ENCODE data around the gene FAM131A. TPM values are rescaled to one million over a fixed set of nuclear protein-coding genes. Genes with fewer than 3 reads are reported as not detected.
A peak's percentile ranks its signal among the peaks of the same experiment; 100 is the strongest.

Gene FAM131A
- total and polyA plus RNA-seq, 7 donors, result 12.6 to 36.7 (median 28.0) TPM

DNA sequence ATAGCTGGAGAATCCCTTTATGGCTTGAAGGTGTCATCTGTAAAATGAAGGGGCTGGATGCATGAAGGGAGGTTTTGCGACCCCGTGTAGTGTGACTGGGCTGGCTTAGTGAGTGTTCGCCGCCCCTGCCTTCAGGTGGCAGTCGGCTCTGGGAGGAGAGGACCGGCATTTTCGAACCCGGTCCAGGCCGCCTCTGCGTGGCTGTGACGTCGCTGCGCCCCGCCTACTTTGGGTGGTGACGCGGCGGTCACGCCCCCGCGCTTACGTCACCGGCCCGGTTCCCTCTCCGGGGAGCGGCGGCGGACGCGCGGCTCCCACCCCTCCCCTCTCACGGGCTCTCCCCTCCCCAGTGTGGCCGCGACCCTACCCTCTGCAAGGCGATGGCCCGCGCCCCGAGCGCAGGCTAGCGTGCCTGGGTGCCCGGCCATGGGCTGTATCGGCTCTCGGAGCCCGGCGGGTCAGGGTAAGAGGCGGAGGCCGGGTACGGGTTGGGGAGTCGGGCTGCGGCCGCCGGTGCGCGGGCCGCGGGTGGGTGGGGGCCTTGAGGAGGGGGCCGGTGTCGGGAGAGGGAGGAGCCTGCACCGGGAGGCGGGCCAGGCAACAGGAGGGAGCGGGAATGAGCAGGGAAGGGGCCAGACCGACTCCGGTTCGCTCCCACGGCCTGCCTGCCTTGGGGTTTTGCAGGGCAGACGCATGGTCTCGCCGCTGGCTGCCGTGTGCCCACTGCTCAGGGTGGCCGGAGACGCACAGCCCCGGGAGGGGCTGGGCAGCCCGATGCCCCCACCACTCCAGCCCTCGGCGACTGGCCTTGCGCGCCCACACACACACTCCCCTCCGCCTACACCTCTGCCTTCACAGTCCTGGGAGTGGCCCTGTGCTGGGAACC, 1.5 kb upstream of the FAM131A start:
- Histone ChIP-seq H3K9me3 (no peaks in the 10 kb centered on the region), H3K4me1 (peaks cover 3 to 48% (median 45%) of the 10 kb centered on the region in 4 donors)
- TF ChIP-seq POLR2A (IDR thresholded peaks at IDR 0.05), result peak; percentile 78 to 90
- peak; percentile 96 to 99 (median 98) for TF ChIP-seq POLR2AphosphoS5 (IDR thresholded peaks at IDR 0.05)
- TF ChIP-seq EP300 (IDR thresholded peaks at IDR 0.05), result peak in 2 of 4 donors; percentile 20 to 63
- TF ChIP-seq, protein P1, sequence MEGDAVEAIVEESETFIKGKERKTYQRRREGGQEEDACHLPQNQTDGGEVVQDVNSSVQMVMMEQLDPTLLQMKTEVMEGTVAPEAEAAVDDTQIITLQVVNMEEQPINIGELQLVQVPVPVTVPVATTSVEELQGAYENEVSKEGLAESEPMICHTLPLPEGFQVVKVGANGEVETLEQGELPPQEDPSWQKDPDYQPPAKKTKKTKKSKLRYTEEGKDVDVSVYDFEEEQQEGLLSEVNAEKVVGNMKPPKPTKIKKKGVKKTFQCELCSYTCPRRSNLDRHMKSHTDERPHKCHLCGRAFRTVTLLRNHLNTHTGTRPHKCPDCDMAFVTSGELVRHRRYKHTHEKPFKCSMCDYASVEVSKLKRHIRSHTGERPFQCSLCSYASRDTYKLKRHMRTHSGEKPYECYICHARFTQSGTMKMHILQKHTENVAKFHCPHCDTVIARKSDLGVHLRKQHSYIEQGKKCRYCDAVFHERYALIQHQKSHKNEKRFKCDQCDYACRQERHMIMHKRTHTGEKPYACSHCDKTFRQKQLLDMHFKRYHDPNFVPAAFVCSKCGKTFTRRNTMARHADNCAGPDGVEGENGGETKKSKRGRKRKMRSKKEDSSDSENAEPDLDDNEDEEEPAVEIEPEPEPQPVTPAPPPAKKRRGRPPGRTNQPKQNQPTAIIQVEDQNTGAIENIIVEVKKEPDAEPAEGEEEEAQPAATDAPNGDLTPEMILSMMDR (IDR thresholded peaks at IDR 0.05), result no peak

DNA sequence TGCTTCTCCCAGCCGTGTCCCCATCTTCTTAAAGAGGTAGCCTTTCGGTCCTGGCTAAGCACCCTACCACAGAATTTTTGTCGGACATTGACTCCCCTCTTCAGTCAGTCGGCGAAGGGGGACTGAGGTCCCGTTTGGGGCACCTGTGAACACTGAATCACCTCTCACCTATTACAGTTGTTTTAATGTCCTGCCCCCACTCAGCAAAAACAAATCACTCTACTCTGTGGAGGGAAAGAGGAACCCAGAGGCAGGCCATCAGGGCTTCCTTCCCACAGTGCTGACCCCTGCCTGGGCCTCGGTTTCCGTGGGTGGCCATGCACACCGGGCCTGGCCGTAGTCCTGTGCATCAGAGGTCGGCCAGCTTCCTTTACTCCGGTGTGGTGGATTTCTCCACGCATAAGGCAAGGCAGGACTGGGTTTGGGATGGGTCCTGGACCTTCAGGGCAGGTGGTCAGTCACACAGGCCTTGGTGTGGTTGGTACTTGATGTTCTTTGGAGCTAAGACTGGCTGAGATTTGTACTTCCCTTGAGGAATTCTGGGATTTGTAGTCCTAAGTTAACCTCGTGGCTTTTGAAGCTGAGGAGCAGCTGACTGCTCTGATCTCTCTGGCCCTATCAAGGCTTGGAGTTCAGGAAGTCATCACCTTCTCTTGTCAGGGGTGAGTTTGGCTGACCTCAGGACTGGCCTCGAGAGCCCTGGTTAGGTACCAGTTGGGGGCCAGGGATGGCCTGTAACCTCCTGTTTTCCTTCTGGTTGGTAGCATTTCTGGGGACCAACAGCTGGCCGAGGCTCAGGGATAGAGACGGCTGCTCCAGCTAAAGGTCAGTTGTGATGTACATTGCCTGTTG, 627 bp upstream of the FAM131A start:
- Histone ChIP-seq H3K36me3 (peaks cover 4 to 42% (median 37%) of the 10 kb centered on the region in 4 donors), H3K27me3 (no peaks in the 10 kb centered on the region), H3K4me1 (peaks cover 3 to 46% (median 44%) of the 10 kb centered on the region in 4 donors), H3K27ac (peak overlapping the region; percentile 95 to 100 (median 99)), H3K9me3 (no peaks in the 10 kb centered on the region), H3K4me3 (peak overlapping the region; percentile 73 to 97 (median 86))
- intact Hi-C loops (cut with DNase I), result loop anchor here (1.0 to 10.0 kb wide), 2 partner anchors 22 to 702 kb away; partner anchors contain the start of genes EIF4G1 and KLHL24
- 22% methylated on average over 17 of the region's 17 CpGs for WGBS, 2 donors
- TF ChIP-seq POLR2A (IDR thresholded peaks at IDR 0.05) (no peak), POLR2AphosphoS5 (IDR thresholded peaks at IDR 0.05) (peak; percentile 58 to 80 (median 63))
- TF ChIP-seq, protein P1 (IDR thresholded peaks at IDR 0.05), result no peak
- peak; percentile 74 for DNase-seq

More for the DNA sequence above, 1.5 kb upstream of the FAM131A start:
- intact Hi-C loops (cut with DNase I), result loop anchor here (1.0 to 10.0 kb wide), 2 partner anchors 16 to 701 kb away; partner anchors contain the start of gene KLHL24
- WGBS, 2 donors, result 1% methylated on average over 77 of the region's 77 CpGs
- H3K27me3 ChIP-seq, result no peaks in the 10 kb centered on the region
- peak; percentile 94 for DNase-seq
- peak overlapping the region; percentile 95 to 100 (median 99) for H3K27ac ChIP-seq
- H3K4me3 ChIP-seq, result peak overlapping the region; percentile 73 to 97 (median 86)
- H3K36me3 ChIP-seq, result peaks cover 12 to 45% (median 41%) of the 10 kb centered on the region in 4 donors

DNA sequence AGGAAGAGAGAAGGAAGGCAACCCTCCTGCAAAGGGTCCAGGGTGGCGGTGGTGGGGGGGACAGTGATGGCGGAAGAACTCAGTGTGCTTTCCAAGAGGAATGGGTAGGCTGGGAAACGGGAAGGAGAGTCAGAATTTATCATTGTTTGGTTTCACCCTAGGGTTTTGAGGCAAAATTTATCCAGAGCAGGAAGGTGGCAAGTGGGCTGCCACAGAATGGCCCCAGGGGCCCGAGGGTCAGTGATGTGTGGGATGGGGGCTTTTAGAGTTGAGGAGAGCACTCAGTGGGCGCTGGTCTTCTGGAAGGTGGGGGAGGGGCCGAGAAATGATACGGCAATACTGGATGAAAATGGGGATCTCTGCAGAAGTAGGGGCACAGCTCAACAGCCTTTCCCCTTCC, 581 bp downstream of the FAM131A start:
- intact Hi-C loops (cut with DNase I), result loop anchor here (1.0 to 10.0 kb wide), 3 partner anchors 24 to 703 kb away; partner anchors contain the start of genes EIF4G1 and KLHL24

DNA sequence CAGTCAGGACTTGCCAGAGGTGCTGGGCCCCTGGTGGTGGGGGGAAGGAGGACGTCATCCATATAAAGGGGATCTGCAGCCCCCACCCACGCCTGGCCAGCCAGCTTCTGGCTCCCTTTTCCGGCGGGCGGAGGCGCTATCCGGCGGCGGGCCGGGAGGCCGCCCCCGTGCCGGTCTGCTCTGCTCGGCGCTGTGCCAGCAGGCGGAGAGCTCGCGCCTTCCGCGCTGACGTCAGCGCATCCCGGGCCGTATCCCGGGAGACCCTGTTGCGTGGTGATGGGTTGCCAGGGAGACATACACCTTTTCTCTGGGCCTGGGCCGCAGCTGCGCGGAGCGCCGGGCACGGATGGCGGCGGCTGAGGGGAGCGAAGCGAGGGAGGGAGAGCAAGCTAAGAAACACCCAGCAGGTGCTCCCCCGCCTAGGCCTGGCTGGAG, 1.1 kb downstream of the FAM131A start:
- peak in 3 of 4 donors; percentile 62 to 78 (median 78) for TF ChIP-seq POLR2AphosphoS5 (IDR thresholded peaks at IDR 0.05)
- TF ChIP-seq POLR2A (IDR thresholded peaks at IDR 0.05), result no peak
- TF ChIP-seq, protein P1 (IDR thresholded peaks at IDR 0.05), result peak in 1 of 4 experiments; percentile 13
- peak in 1 of 4 donors; percentile 14 for TF ChIP-seq EP300 (IDR thresholded peaks at IDR 0.05)
- Histone ChIP-seq H3K4me3 (peak overlapping the region; percentile 2 to 97 (median 38)), H3K27ac (peak overlapping the region; percentile 95 to 100 (median 99)), H3K36me3 (peaks cover 19 to 42% (median 36%) of the 10 kb centered on the region in 4 donors), H3K9me3 (no peaks in the 10 kb centered on the region), H3K4me1 (peaks cover 3 to 42% (median 42%) of the 10 kb centered on the region in 4 donors), H3K27me3 (no peaks in the 10 kb centered on the region)
- 63 to 78% methylated on average over 37 of the region's 37 CpGs for WGBS, 2 donors
- intact Hi-C loops (cut with DNase I), result loop anchor here (2.0 to 10.0 kb wide), 2 partner anchors 24 to 704 kb away; partner anchors contain the start of gene KLHL24
- peak; percentile 96 for DNase-seq

More for the DNA sequence above, 581 bp downstream of the FAM131A start:
- Histone ChIP-seq H3K36me3 (peaks cover 13 to 42% (median 37%) of the 10 kb centered on the region in 4 donors), H3K4me3 (peak overlapping the region in 3 of 4 donors; percentile 34 to 97 (median 41)), H3K27me3 (no peaks in the 10 kb centered on the region), H3K4me1 (peaks cover 3 to 42% (median 42%) of the 10 kb centered on the region in 4 donors), H3K27ac (peak overlapping the region; percentile 95 to 100 (median 99)), H3K9me3 (no peaks in the 10 kb centered on the region)
- DNase-seq, result no peak
- TF ChIP-seq EP300 (IDR thresholded peaks at IDR 0.05), result no peak
- 77 to 86% methylated on average over 7 of the region's 7 CpGs for WGBS, 2 donors
